ENCODE data around the gene OSBPL8.

DNA sequence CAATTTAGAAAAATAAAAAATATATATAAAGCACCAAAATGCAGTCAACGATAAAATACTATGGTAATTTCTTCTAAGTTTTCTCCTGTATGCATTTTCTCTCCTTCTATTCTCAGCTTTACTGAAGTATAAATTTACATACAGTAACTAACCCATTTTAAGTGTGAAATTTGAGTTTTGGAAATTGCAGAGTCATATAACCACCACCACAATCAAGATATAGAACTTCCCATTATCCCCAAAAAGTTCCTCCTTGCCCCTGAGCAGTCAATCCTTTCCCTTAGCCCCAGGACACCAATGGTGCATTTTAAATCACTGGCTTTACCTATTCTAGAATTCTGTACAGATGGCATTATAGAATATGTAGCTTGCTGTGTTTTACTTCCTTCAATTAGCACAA lies 180.3 kb downstream of the OSBPL8 start:
- TF ChIP-seq, protein P1, sequence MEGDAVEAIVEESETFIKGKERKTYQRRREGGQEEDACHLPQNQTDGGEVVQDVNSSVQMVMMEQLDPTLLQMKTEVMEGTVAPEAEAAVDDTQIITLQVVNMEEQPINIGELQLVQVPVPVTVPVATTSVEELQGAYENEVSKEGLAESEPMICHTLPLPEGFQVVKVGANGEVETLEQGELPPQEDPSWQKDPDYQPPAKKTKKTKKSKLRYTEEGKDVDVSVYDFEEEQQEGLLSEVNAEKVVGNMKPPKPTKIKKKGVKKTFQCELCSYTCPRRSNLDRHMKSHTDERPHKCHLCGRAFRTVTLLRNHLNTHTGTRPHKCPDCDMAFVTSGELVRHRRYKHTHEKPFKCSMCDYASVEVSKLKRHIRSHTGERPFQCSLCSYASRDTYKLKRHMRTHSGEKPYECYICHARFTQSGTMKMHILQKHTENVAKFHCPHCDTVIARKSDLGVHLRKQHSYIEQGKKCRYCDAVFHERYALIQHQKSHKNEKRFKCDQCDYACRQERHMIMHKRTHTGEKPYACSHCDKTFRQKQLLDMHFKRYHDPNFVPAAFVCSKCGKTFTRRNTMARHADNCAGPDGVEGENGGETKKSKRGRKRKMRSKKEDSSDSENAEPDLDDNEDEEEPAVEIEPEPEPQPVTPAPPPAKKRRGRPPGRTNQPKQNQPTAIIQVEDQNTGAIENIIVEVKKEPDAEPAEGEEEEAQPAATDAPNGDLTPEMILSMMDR (IDR thresholded peaks at IDR 0.05), result no peak
- TF ChIP-seq POLR2A (IDR thresholded peaks at IDR 0.05), result no peak

Data from body of pancreas (tissue), 4 donors.